H1 (cell line): ENCODE data around the gene ST6GALNAC2. TPM values are rescaled to one million over a fixed set of nuclear protein-coding genes. Genes with fewer than 3 reads are reported as not detected.

Experiments used
- BACH1 ChIP-seq: IDR thresholded peaks from 2 replicates; pipeline ENCODE4 v1.6.1; 2012; ENCODE audit warnings: low read length, improper control_type of control experiment
- BRCA1 ChIP-seq: IDR thresholded peaks from 2 replicates; pipeline ENCODE4 v1.6.1; 2012; ENCODE audit warnings: low read depth, low read length, improper control_type of control experiment
- CEBPB ChIP-seq: IDR thresholded peaks from 2 replicates; pipeline ENCODE4 v1.6.1; 2012; ENCODE audit warnings: low read depth, low read length
- CREB1 ChIP-seq: IDR thresholded peaks from 2 replicates; pipeline ENCODE4 v1.6.1; 2012; ENCODE audit warnings: inconsistent platforms
- EP300 ChIP-seq, 2 experiments: IDR thresholded peaks; 1 replicate in 1 of 2; 2 replicates in 1 of 2; pipeline ENCODE4 v1.6.1; 2011 to 2012; ENCODE audit warnings: low read depth in 2 of 2, low read length in 2 of 2, mild to moderate bottlenecking in 2 of 2, borderline replicate concordance in 1 of 2, inconsistent platforms in 1 of 2, moderate library complexity in 1 of 2
- EZH2 ChIP-seq: fragments of 200-600 bp; sonication (generic); IDR thresholded peaks from 2 replicates; pipeline ENCODE4 v1.7.1; 2012; ENCODE audit warnings: low read depth, mild to moderate bottlenecking, moderate library complexity, low read length, inconsistent platforms; ENCODE audit not compliant: severe bottlenecking
- GABPA ChIP-seq: IDR thresholded peaks from 2 replicates; pipeline ENCODE4 v1.6.1; 2011; ENCODE audit warnings: mild to moderate bottlenecking, low read length, moderate library complexity, borderline replicate concordance; ENCODE audit not compliant: insufficient read depth
- GTF2F1 ChIP-seq: IDR thresholded peaks from 2 replicates; pipeline ENCODE4 v1.6.1; 2012; ENCODE audit warnings: low read depth, low read length, improper control_type of control experiment, borderline replicate concordance
- PHF8 ChIP-seq: fragments of 200-600 bp; sonication (generic); conservative IDR thresholded peaks from 2 replicates; pipeline ENCODE4 v1.7.1; 2012; ENCODE audit warnings: low read depth, mild to moderate bottlenecking, inconsistent platforms, low read length, moderate library complexity
- RAD21 ChIP-seq, 2 experiments: IDR thresholded peaks in 1 of 2; conservative IDR thresholded peaks in 1 of 2; 2 replicates each; pipeline ENCODE4 v1.6.1; 2011; ENCODE audit warnings: low read depth in 2 of 2, low read length in 2 of 2, improper control_type of control experiment in 1 of 2, inconsistent platforms in 1 of 2, mild to moderate bottlenecking in 1 of 2, moderate library complexity in 1 of 2
- SRF ChIP-seq: IDR thresholded peaks from 2 replicates; pipeline ENCODE4 v1.6.1; 2011; ENCODE audit warnings: mild to moderate bottlenecking, low read depth, low read length, moderate library complexity
- YY1 ChIP-seq: IDR thresholded peaks from 2 replicates; pipeline ENCODE4 v1.6.1; 2011; ENCODE audit warnings: low read depth, mild to moderate bottlenecking, low read length
- polyA plus RNA-seq, 7 experiments: library from polyadenylated mRNA; depleted of rRNA in 3 of 7; stranded (reverse) in 5 of 7; unstranded in 2 of 7; fragments of >200 nt in 5 of 7; fragments of 200-250 nt in 2 of 7; gene quantifications; 1 replicate in 5 of 7; 2 replicates in 1 of 7; 4 replicates in 1 of 7; pipeline versions ENCODE4 v1.2.1 to v1.2.3, GENCODE V29; 2011 to 2013; ENCODE audit warnings: missing spikeins in 2 of 7, mixed read lengths in 2 of 7
- total RNA-seq: library from RNA; stranded (reverse); fragmentation: NEBNext Ultra II Directional; extraction: Animal tissue kit (Norgen Biotek cat#: 25700); gene quantifications from 2 replicates; pipeline ENCODE4 v1.2.1, GENCODE V29; 2021
- TF ChIP-seq, protein P1 (sequence below): IDR thresholded peaks from 2 replicates; pipeline ENCODE4 v1.6.1; 2011; ENCODE audit warnings: low read length, improper control_type of control experiment

ST6GALNAC2 gene
- total and polyA plus RNA-seq, 2 of the 8 experiments (the other 6 are each of a cell fraction or from before 2014, with no cell fraction given) = 0.09 TPM; not detected in 1

- TF ChIP-seq EP300 (IDR thresholded peaks at IDR 0.05; ENCODE audit: borderline replicate concordance in 1 of 2, low read depth in 2 of 2, low read length in 2 of 2) (no peak), PHF8 (no peak), BRCA1 (no peak), RAD21 (IDR thresholded peaks at IDR 0.05 in 1 of 2, conservative IDR thresholded peaks at IDR 0.05 in 1 of 2; ENCODE audit: low read depth in 2 of 2, low read length in 2 of 2) (no peak), CREB1 (no peak), CEBPB (0 out of 2 replicates have a peak, but pooled peaks have one; percentile 15), GTF2F1 (no peak), SRF (no peak), GABPA (no peak), YY1 (no peak), EZH2 (no peak), BACH1 (no peak)
- TF ChIP-seq, protein P1, sequence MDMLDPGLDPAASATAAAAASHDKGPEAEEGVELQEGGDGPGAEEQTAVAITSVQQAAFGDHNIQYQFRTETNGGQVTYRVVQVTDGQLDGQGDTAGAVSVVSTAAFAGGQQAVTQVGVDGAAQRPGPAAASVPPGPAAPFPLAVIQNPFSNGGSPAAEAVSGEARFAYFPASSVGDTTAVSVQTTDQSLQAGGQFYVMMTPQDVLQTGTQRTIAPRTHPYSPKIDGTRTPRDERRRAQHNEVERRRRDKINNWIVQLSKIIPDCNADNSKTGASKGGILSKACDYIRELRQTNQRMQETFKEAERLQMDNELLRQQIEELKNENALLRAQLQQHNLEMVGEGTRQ = no peak
Observed at GRCh38 chr17:76556765-76557367, 28.8 kb downstream of the ST6GALNAC2 start (continued).
